Measurements from ENCODE around the gene ARID5B.

DNA sequence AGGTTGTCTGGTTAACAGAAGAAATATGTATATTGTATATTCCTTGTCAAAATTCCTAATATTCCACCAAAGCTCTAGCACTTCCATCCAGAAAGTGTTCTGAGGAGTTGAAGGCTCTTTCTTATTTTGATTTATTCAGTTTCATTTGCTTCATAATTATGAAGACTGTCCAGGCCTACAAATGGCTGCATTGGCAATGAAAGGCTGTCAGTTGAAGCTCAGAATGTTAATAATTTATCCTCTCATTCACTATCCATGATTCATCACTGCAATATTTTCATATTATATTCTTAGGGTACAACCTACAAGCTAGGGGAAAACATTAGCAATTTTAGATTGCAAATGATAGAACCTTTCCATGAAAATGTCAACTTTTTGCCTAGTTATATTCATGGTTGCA, 57.3 kb downstream of the ARID5B start:
- no peak for TF ChIP-seq EZH2 (IDR thresholded peaks at IDR 0.05; ENCODE audit: low read length, missing control alignments)
- TF ChIP-seq, protein P1, sequence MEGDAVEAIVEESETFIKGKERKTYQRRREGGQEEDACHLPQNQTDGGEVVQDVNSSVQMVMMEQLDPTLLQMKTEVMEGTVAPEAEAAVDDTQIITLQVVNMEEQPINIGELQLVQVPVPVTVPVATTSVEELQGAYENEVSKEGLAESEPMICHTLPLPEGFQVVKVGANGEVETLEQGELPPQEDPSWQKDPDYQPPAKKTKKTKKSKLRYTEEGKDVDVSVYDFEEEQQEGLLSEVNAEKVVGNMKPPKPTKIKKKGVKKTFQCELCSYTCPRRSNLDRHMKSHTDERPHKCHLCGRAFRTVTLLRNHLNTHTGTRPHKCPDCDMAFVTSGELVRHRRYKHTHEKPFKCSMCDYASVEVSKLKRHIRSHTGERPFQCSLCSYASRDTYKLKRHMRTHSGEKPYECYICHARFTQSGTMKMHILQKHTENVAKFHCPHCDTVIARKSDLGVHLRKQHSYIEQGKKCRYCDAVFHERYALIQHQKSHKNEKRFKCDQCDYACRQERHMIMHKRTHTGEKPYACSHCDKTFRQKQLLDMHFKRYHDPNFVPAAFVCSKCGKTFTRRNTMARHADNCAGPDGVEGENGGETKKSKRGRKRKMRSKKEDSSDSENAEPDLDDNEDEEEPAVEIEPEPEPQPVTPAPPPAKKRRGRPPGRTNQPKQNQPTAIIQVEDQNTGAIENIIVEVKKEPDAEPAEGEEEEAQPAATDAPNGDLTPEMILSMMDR (conservative IDR thresholded peaks at IDR 0.05 in 1 of 2, IDR thresholded peaks at IDR 0.05 in 1 of 2; ENCODE audit: low read depth in 1 of 2, low read length in 2 of 2): no peak

Measured in fibroblast of lung (primary cell).